SK-N-MC (cell line): ENCODE measurements around the gene FHIT.

Experiments
- DNase-seq: peaks from one replicate; pipeline ENCODE4 v3.0.0-alpha.2; 2011; ENCODE audit warnings: low read depth, low spot score
- H3K27ac ChIP-seq: fragments of 200-600 bp; sonication (generic); 2 replicates; pipeline ENCODE4 v1.5.1; 2016; ENCODE audit warnings: mixed run types
- H3K36me3 ChIP-seq: fragments of 200-600 bp; sonication (generic); 2 replicates; pipeline ENCODE4 v1.6.1; 2017; ENCODE audit warnings: antibody characterized with exemption, low read length, mixed read lengths; ENCODE audit not compliant: insufficient read depth
- H3K4me3 ChIP-seq: fragments of 200-600 bp; sonication (generic); 2 replicates; pipeline ENCODE4 v1.5.1; 2016
- H3K9ac ChIP-seq: fragments of 200-600 bp; sonication (generic); 2 replicates; pipeline ENCODE4 v1.8.0; 2017; ENCODE audit warnings: mixed run types, mixed read lengths; ENCODE audit not compliant: insufficient read length
- H3K9me3 ChIP-seq: fragments of 200-600 bp; sonication (generic); 2 replicates; pipeline ENCODE4 v1.6.1; 2017; ENCODE audit warnings: low read depth, mild to moderate bottlenecking, antibody characterized with exemption, low read length, moderate library complexity, mixed read lengths
- EZH2 ChIP-seq: fragments of 200-600 bp; sonication (generic); IDR thresholded peaks from one replicate; pipeline ENCODE4 v1.6.1; 2017; ENCODE audit warnings: antibody characterized with exemption
- FOXP2 ChIP-seq: optimal IDR thresholded peaks from 2 replicates; pipeline ENCODE3; 2011; ENCODE audit warnings: mild to moderate bottlenecking, moderate library complexity; ENCODE audit not compliant: insufficient read depth; ENCODE audit errors: extremely low read length, control extremely low read depth
- POLR2AphosphoS5 ChIP-seq: IDR thresholded peaks from 2 replicates; pipeline ENCODE4 v1.6.1; 2012; ENCODE audit warnings: mild to moderate bottlenecking, low read depth, low read length, borderline replicate concordance

FHIT gene

GRCh38 chr3:60096403-60096802 lies 1154.8 kb downstream of the FHIT start:
- Histone ChIP-seq H3K9me3 (no peaks in the 10 kb centered on the region), H3K27ac (no peak overlapping the region)
- TF ChIP-seq POLR2AphosphoS5 = no peak
- no peak for TF ChIP-seq EZH2
- TF ChIP-seq FOXP2 = no peak

GRCh38 chr3:60095930-60096329 lies 1155.3 kb downstream of the FHIT start:
- no peak for DNase-seq
- H3K9ac ChIP-seq = no peak overlapping the region
- TF ChIP-seq POLR2AphosphoS5 (no peak), FOXP2 (no peak), EZH2 (no peak)
- H3K27ac ChIP-seq = no peak overlapping the region
- no peaks in the 10 kb centered on the region for H3K36me3 ChIP-seq
- H3K9me3 ChIP-seq = no peaks in the 10 kb centered on the region
- H3K4me3 ChIP-seq = no peak overlapping the region

More at GRCh38 chr3:60096403-60096802, 1154.8 kb downstream of the FHIT start:
- no peak overlapping the region for H3K9ac ChIP-seq
- no peak for DNase-seq
- no peaks in the 10 kb centered on the region for H3K36me3 ChIP-seq
- H3K4me3 ChIP-seq = no peak overlapping the region

GRCh38 chr3:60095516-60095915 lies 1155.7 kb downstream of the FHIT start:
- Histone ChIP-seq H3K9me3 (no peaks in the 10 kb centered on the region), H3K36me3 (no peaks in the 10 kb centered on the region), H3K4me3 (no peak overlapping the region), H3K9ac (no peak overlapping the region), H3K27ac (no peak overlapping the region)
- TF ChIP-seq POLR2AphosphoS5 = no peak
- TF ChIP-seq FOXP2 = no peak
- no peak for TF ChIP-seq EZH2
- no peak for DNase-seq

GRCh38 chr3:60094392-60094947 lies 1156.8 kb downstream of the FHIT start:
- TF ChIP-seq POLR2AphosphoS5 (no peak), FOXP2 (no peak), EZH2 (no peak)
- no peak for DNase-seq
- Histone ChIP-seq H3K27ac (no peak overlapping the region), H3K36me3 (no peaks in the 10 kb centered on the region), H3K9me3 (no peaks in the 10 kb centered on the region), H3K9ac (no peak overlapping the region), H3K4me3 (no peak overlapping the region)

- Histone ChIP-seq H3K4me3 (no peak overlapping the region), H3K9ac (no peak overlapping the region), H3K27ac (no peak overlapping the region), H3K36me3 (no peaks in the 10 kb centered on the region), H3K9me3 (no peaks in the 10 kb centered on the region)
- TF ChIP-seq POLR2AphosphoS5 (no peak), EZH2 (no peak), FOXP2 (no peak)
- DNase-seq = no peak
These were observed 1160.7 kb downstream of the FHIT start for GRCh38 chr3:60090548-60090947.

- Histone ChIP-seq H3K9me3 (no peaks in the 10 kb centered on the region), H3K27ac (no peak overlapping the region), H3K9ac (no peak overlapping the region), H3K36me3 (no peaks in the 10 kb centered on the region), H3K4me3 (no peak overlapping the region)
- no peak for DNase-seq
- TF ChIP-seq EZH2 (no peak), FOXP2 (no peak), POLR2AphosphoS5 (no peak)
These were observed 1164.4 kb downstream of the FHIT start for GRCh38 chr3:60086811-60087210.

GRCh38 chr3:60085649-60086048 lies 1165.6 kb downstream of the FHIT start:
- H3K4me3 ChIP-seq = no peak overlapping the region
- H3K9ac ChIP-seq = no peak overlapping the region
- TF ChIP-seq FOXP2 (no peak), EZH2 (no peak), POLR2AphosphoS5 (no peak)
- H3K9me3 ChIP-seq = no peaks in the 10 kb centered on the region
- H3K27ac ChIP-seq = no peak overlapping the region
- no peaks in the 10 kb centered on the region for H3K36me3 ChIP-seq
- DNase-seq = no peak

GRCh38 chr3:60081381-60082095 lies 1169.7 kb downstream of the FHIT start:
- H3K9ac ChIP-seq = no peak overlapping the region
- H3K4me3 ChIP-seq = no peak overlapping the region
- no peak overlapping the region for H3K27ac ChIP-seq

More at GRCh38 chr3:60081381-60082095, 1169.7 kb downstream of the FHIT start:
- DNase-seq = no peak
- no peak for TF ChIP-seq FOXP2
- no peak for TF ChIP-seq EZH2
- no peak for TF ChIP-seq POLR2AphosphoS5
- Histone ChIP-seq H3K9me3 (no peaks in the 10 kb centered on the region), H3K36me3 (no peaks in the 10 kb centered on the region)
